ENCODE data around the gene SDSL.

The SDSL gene

GRCh38 chr12:113473942-113474341 is 51.8 kb downstream of the SDSL start:
- no peak overlapping the region for H2AFZ ChIP-seq (ENCODE audit: low read depth, low read length, severe bottlenecking)
- H3K36me3 ChIP-seq (ENCODE audit: low read length): no peaks in the 10 kb centered on the region
- no peaks in the 10 kb centered on the region for H3K9me2 ChIP-seq (replicated peaks; ENCODE audit: insufficient read depth, low read length)
- no peaks in the 10 kb centered on the region for H3K27me3 ChIP-seq (ENCODE audit: low read length)
- TF ChIP-seq EZH2phosphoT487 (conservative IDR thresholded peaks at IDR 0.05; ENCODE audit: low read length) (no peak), CTCF (IDR thresholded peaks at IDR 0.05; ENCODE audit: insufficient read depth, low read length, poor library complexity, severe bottlenecking) (no peak)
- no peak overlapping the region for H3K27ac ChIP-seq (ENCODE audit: low read depth, low read length)
- no peaks in the 10 kb centered on the region for H3K9me3 ChIP-seq (ENCODE audit: insufficient read depth, low read length)
- H3F3A ChIP-seq (ENCODE audit: insufficient read depth): no peaks in the 10 kb centered on the region
- H3K79me2 ChIP-seq (ENCODE audit: insufficient read depth, low read length): no peaks in the 10 kb centered on the region
- no peak overlapping the region for H3K9ac ChIP-seq (ENCODE audit: low read length)
- H3K4me2 ChIP-seq (ENCODE audit: low read depth, low read length, poor library complexity, severe bottlenecking): no peak overlapping the region
- no peaks in the 10 kb centered on the region for H4K20me1 ChIP-seq (ENCODE audit: low read depth, low read length)
- no peak overlapping the region for H3K4me3 ChIP-seq (ENCODE audit: insufficient read depth, low read length, poor library complexity, severe bottlenecking)

GRCh38 chr12:113474635-113475436 is 52.7 kb downstream of the SDSL start:
- TF ChIP-seq CTCF (IDR thresholded peaks at IDR 0.05; ENCODE audit: insufficient read depth, low read length, poor library complexity, severe bottlenecking): no peak
- TF ChIP-seq EZH2phosphoT487 (conservative IDR thresholded peaks at IDR 0.05; ENCODE audit: low read length): no peak
- Histone ChIP-seq H2AFZ (ENCODE audit: low read depth, low read length, severe bottlenecking) (no peak overlapping the region), H3F3A (ENCODE audit: insufficient read depth) (no peaks in the 10 kb centered on the region), H4K20me1 (ENCODE audit: low read depth, low read length) (no peaks in the 10 kb centered on the region), H3K9me2 (replicated peaks; ENCODE audit: insufficient read depth, low read length) (no peaks in the 10 kb centered on the region), H3K4me2 (ENCODE audit: low read depth, low read length, poor library complexity, severe bottlenecking) (no peak overlapping the region), H3K9ac (ENCODE audit: low read length) (no peak overlapping the region), H3K27me3 (ENCODE audit: low read length) (no peaks in the 10 kb centered on the region), H3K36me3 (ENCODE audit: low read length) (no peaks in the 10 kb centered on the region), H3K79me2 (ENCODE audit: insufficient read depth, low read length) (no peaks in the 10 kb centered on the region), H3K27ac (ENCODE audit: low read depth, low read length) (no peak overlapping the region), H3K9me3 (ENCODE audit: insufficient read depth, low read length) (no peaks in the 10 kb centered on the region), H3K4me3 (ENCODE audit: insufficient read depth, low read length, poor library complexity, severe bottlenecking) (no peak overlapping the region)

- Histone ChIP-seq H3K4me2 (ENCODE audit: low read depth, low read length, poor library complexity, severe bottlenecking) (no peak overlapping the region), H3K4me3 (ENCODE audit: insufficient read depth, low read length, poor library complexity, severe bottlenecking) (no peak overlapping the region), H3F3A (ENCODE audit: insufficient read depth) (no peaks in the 10 kb centered on the region), H2AFZ (ENCODE audit: low read depth, low read length, severe bottlenecking) (no peak overlapping the region), H3K27ac (ENCODE audit: low read depth, low read length) (no peak overlapping the region), H3K36me3 (ENCODE audit: low read length) (no peaks in the 10 kb centered on the region), H3K9me3 (ENCODE audit: insufficient read depth, low read length) (no peaks in the 10 kb centered on the region), H3K9me2 (replicated peaks; ENCODE audit: insufficient read depth, low read length) (no peaks in the 10 kb centered on the region), H3K27me3 (ENCODE audit: low read length) (no peaks in the 10 kb centered on the region), H3K79me2 (ENCODE audit: insufficient read depth, low read length) (no peaks in the 10 kb centered on the region), H3K9ac (ENCODE audit: low read length) (no peak overlapping the region), H4K20me1 (ENCODE audit: low read depth, low read length) (no peaks in the 10 kb centered on the region)
- TF ChIP-seq CTCF (IDR thresholded peaks at IDR 0.05; ENCODE audit: insufficient read depth, low read length, poor library complexity, severe bottlenecking): no peak
- TF ChIP-seq EZH2phosphoT487 (conservative IDR thresholded peaks at IDR 0.05; ENCODE audit: low read length): no peak
Measured at GRCh38 chr12:113475451-113476175, 53.4 kb downstream of the SDSL start.

Data from SU-DHL-6 (cell line).